BLaER1 treated with 17β-estradiol and CSF1 and Interleukin-3, amounts not matched to agents 10 nM and 100 nM (cell line): Measurements from ENCODE around the gene DAZAP2.
A peak's percentile ranks its signal among the peaks of the same experiment; 100 is the strongest.
"Not testable (repeated sequence)": the region's sequence is repeated elsewhere in the genome, so short reads cannot be mapped to it uniquely, and the experiment has no call there.

Source experiments
- H3K27ac ChIP-seq, 11 experiments: shearing (Covaris generic); formaldehyde crosslinking; 2 replicates each; pipeline ENCODE4 v1.8.1; 2022
- H3K27me3 ChIP-seq, 11 experiments: shearing (Covaris generic); formaldehyde crosslinking; 2 replicates each; pipeline ENCODE4 v1.8.1; 2022
- H3K36me3 ChIP-seq, 11 experiments: shearing (Covaris generic); formaldehyde crosslinking; 2 replicates each; pipeline ENCODE4 v1.8.1; 2022
- H3K4me1 ChIP-seq, 10 experiments: shearing (Covaris generic); formaldehyde crosslinking; 2 replicates each; pipeline ENCODE4 v1.8.1; 2022
- H3K4me2 ChIP-seq, 11 experiments: shearing (Covaris generic); formaldehyde crosslinking; 2 replicates each; pipeline ENCODE4 v1.8.1; 2022
- H3K4me3 ChIP-seq, 10 experiments: shearing (Covaris generic); formaldehyde crosslinking; 2 replicates each; pipeline ENCODE4 v1.8.1; 2022
- H3K9ac ChIP-seq, 11 experiments: shearing (Covaris generic); formaldehyde crosslinking; 2 replicates each; pipeline ENCODE4 v1.8.1; 2022
- H3K9me3 ChIP-seq, 11 experiments: shearing (Covaris generic); formaldehyde crosslinking; replicated peaks in 1 of 11; 2 replicates each; pipeline ENCODE4 v1.8.1; 2022
- H4K20me1 ChIP-seq, 11 experiments: shearing (Covaris generic); formaldehyde crosslinking; 2 replicates each; pipeline ENCODE4 v1.8.1; 2022
- Cebpa-rat ChIP-seq, 11 experiments: shearing (Covaris generic); IDR thresholded peaks; 2 replicates each; pipeline ENCODE4 v1.8.1; 2022

DAZAP2 gene

DNA sequence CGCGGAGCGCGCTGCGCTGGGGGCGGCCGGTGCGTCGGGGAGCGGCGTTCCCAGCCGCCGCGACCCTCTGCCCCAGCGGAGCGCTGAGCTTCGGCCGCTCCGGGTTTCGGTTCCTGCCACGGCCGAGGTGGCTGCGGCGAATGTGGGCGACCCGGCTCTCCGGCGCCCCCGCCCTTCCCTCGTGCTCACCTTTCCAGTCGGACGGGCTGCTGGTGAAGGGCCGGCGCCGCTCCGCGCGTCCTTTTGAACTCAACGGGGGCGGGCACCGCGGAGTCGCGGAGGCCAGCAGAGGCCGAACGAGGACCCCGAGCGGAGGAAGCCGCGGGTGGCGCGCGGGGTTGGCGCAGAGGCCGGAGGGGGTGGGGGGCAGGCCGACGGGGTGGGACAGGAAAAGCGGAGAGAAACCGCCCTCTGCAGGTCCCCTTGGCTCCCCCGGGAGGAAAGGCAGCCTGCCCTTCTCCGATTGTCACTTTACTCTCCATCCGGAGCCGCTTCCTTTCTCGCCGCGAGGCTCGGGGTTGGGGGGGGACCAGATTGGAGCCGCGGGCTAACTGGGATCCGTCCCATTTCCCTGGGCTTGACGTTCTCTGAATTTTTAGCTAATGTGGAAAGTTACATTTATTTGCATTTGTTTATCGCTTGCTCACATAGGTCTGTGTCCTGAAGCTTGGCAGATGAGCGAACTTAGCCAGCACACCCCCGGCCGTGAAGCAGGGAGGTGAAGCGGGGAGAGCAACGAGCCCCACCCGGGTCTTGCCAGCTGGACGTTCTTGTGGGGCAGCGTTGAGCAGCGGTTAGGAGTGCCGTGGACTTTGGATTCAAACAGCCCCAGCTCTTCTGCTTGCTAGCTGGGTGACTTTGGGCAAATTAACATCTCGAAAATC, 31.7 kb downstream of the DAZAP2 start, which contains the start of gene SMAGP:
Gene SMAGP, minus strand, starts transcription at position 349 of the 884 bp plus-strand sequence. CDS start 1,137 bp downstream, outside the sequence.
- peaks cover 0 to 24% (median 6%) of the 10 kb centered on the region in 11 experiments; a peak in 10 of 22 replicates for H3K27me3 ChIP-seq
- H3K4me2 ChIP-seq = peak within 1 kb of the TSS; percentile 81 to 100 (median 98)
- H4K20me1 ChIP-seq = 0 out of 22 replicates have a peak, but pooled peaks cover 0 to 5% (median 0%) of the 10 kb centered on the region in 11 experiments
- H3K27ac ChIP-seq = peak within 1 kb of the TSS in 10 of 11 experiments; percentile 58 to 81 (median 70); a peak in 18 of 22 replicates
- peak within 1 kb of the TSS; percentile 70 to 82 (median 79) for H3K9ac ChIP-seq
- peaks cover 0 to 10% (median 0%) of the 10 kb centered on the region in 11 experiments; a peak in 2 of 22 replicates for H3K36me3 ChIP-seq
- H3K9me3 ChIP-seq = no peaks in the 10 kb centered on the region
- peaks cover 13 to 34% (median 24%) of the 10 kb centered on the region in 10 experiments; a peak in 19 of 20 replicates for H3K4me1 ChIP-seq
- H3K4me3 ChIP-seq = peak within 1 kb of the TSS; percentile 65 to 81 (median 70)
- no peak for TF ChIP-seq Cebpa-rat (IDR thresholded peaks at IDR 0.05)

DNA sequence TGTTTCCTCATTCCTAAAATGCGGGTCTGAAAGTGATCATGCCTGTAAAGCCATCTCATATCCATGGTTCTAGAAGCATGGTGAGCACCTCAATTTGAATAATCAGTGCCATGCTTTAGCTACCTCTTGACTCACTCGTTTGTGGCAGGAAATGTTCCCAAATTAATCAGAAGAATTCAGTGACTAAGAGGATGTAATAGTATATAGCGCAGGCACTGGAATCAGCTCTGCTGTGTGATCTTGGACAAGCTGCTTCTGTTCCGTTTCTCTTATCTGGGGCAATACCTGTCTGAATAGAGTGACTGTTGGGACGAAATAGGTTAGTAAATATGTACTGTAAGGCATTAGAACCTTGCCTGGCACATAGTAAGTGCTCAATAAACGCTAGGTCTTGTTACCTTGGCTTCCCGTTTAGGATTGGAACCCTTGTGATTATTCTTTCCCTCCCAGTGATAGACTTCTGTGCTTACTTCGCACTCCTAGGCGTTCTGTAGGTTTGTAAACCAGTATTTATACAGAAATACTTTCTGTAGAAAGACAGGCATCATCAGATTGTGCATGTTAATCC, 32.4 kb downstream of the DAZAP2 start:
- peak overlapping the region; percentile 81 to 100 (median 98) for H3K4me2 ChIP-seq
- peaks cover 0 to 24% (median 6%) of the 10 kb centered on the region in 11 experiments; a peak in 10 of 22 replicates for H3K27me3 ChIP-seq
- peak overlapping the region; percentile 65 to 81 (median 70) for H3K4me3 ChIP-seq
- H3K27ac ChIP-seq = peak overlapping the region in 8 of 11 experiments; percentile 64 to 81 (median 73); a peak in 13 of 22 replicates
- TF ChIP-seq Cebpa-rat (IDR thresholded peaks at IDR 0.05) = no peak
- peaks cover 13 to 34% (median 24%) of the 10 kb centered on the region in 10 experiments; a peak in 19 of 20 replicates for H3K4me1 ChIP-seq
- H3K9me3 ChIP-seq = no peaks in the 10 kb centered on the region
- 0 out of 22 replicates have a peak, but pooled peaks cover 0 to 5% (median 0%) of the 10 kb centered on the region in 11 experiments for H4K20me1 ChIP-seq
- peaks cover 0 to 2% (median 0%) of the 10 kb centered on the region in 11 experiments; a peak in 1 of 22 replicates for H3K36me3 ChIP-seq
- peak overlapping the region; percentile 70 to 82 (median 79); a peak in 21 of 22 replicates for H3K9ac ChIP-seq

DNA sequence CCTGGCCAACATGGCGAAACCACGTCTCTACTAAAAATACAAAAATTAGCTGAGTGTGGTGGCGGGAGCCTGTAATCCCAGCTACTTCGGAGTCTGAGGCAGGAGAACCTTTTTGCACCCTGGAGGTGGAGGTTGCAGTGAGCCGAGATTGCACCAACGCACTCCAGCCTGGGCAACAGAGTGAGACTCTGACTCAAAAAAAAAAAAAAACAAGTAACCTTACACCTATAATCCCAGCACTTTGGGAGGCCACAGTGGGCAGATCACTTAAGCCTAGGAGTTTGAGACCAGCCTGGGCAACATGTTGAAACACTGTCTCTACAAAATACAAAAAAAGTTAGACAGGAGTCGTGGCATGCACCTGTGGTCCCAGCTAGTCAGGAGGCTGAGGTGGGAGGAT, 34.2 kb downstream of the DAZAP2 start:
- peaks cover 0 to 24% (median 6%) of the 10 kb centered on the region in 11 experiments; a peak in 10 of 22 replicates for H3K27me3 ChIP-seq

DNA sequence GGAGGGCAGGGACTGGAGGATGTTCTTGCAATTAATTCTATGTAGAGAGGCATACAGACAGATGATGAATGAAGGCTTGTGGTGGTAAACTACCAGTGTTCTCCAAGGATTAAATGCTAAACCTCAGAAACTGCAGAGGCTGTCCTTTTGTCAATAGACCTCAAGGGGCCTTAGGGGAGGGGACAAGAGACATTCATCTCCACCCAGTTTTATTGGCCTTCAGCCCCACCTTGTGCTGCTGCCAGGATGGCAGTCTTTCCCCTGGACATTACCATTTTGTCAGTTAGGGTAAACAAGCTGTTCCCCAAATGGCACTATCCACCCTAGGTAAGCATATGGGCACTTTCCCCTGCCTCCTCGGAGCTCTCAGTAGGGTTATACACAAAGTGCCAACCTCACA, 36.5 kb downstream of the DAZAP2 start:
- H3K36me3 ChIP-seq = peaks cover 0 to 11% (median 0%) of the 10 kb centered on the region in 11 experiments; a peak in 4 of 22 replicates
- no peak overlapping the region for H3K27ac ChIP-seq
- peaks cover 5 to 23% (median 12%) of the 10 kb centered on the region in 10 experiments; a peak in 18 of 20 replicates for H3K4me1 ChIP-seq
- H3K4me2 ChIP-seq = no peak overlapping the region
- no peaks in the 10 kb centered on the region for H4K20me1 ChIP-seq
- TF ChIP-seq Cebpa-rat (IDR thresholded peaks at IDR 0.05) = no peak
- no peaks in the 10 kb centered on the region for H3K9me3 ChIP-seq
- H3K4me3 ChIP-seq = no peak overlapping the region
- no peak overlapping the region for H3K9ac ChIP-seq
- H3K27me3 ChIP-seq = peaks cover 0 to 13% (median 6%) of the 10 kb centered on the region in 11 experiments; a peak in 7 of 22 replicates

More for the DNA sequence above, 34.2 kb downstream of the DAZAP2 start:
- H3K4me1 ChIP-seq = peaks cover 13 to 31% (median 24%) of the 10 kb centered on the region in 10 experiments; a peak in 19 of 20 replicates
- not testable (repeated sequence) for H3K9me3 ChIP-seq, H3K9ac ChIP-seq, H3K4me3 ChIP-seq, H3K4me2 ChIP-seq, H4K20me1 ChIP-seq, H3K27ac ChIP-seq, H3K36me3 ChIP-seq

- peaks cover 0 to 9% (median 0%) of the 10 kb centered on the region in 10 experiments; a peak in 3 of 20 replicates for H3K4me1 ChIP-seq
- H4K20me1 ChIP-seq = peaks cover 0 to 20% (median 0%) of the 10 kb centered on the region in 11 experiments; a peak in 1 of 22 replicates
- H3K4me2 ChIP-seq = no peak overlapping the region
- peaks cover 0 to 73% (median 0%) of the 10 kb centered on the region in 11 experiments; a peak in 8 of 22 replicates for H3K36me3 ChIP-seq
- no peak overlapping the region for H3K27ac ChIP-seq
- no peak overlapping the region for H3K4me3 ChIP-seq
- no peak for TF ChIP-seq Cebpa-rat (IDR thresholded peaks at IDR 0.05)
- H3K9me3 ChIP-seq = no peaks in the 10 kb centered on the region
- no peaks in the 10 kb centered on the region for H3K27me3 ChIP-seq
- H3K9ac ChIP-seq = no peak overlapping the region
Observed at GRCh38 chr12:51281202-51281924, 42.7 kb downstream of the DAZAP2 start.

GRCh38 chr12:51285843-51286242, 47.2 kb downstream of the DAZAP2 start:
- Histone ChIP-seq H3K36me3 (peaks cover 0 to 98% (median 0%) of the 10 kb centered on the region in 11 experiments; a peak in 10 of 22 replicates), H3K4me2 (no peak overlapping the region), H3K4me1 (peaks cover 0 to 4% (median 0%) of the 10 kb centered on the region in 10 experiments; a peak in 1 of 20 replicates), H3K4me3 (no peak overlapping the region), H4K20me1 (peaks cover 0 to 41% (median 0%) of the 10 kb centered on the region in 11 experiments; a peak in 4 of 22 replicates), H3K9ac (no peak overlapping the region), H3K27me3 (no peaks in the 10 kb centered on the region), H3K27ac (no peak overlapping the region), H3K9me3 (no peaks in the 10 kb centered on the region)
- no peak for TF ChIP-seq Cebpa-rat (IDR thresholded peaks at IDR 0.05)

DNA sequence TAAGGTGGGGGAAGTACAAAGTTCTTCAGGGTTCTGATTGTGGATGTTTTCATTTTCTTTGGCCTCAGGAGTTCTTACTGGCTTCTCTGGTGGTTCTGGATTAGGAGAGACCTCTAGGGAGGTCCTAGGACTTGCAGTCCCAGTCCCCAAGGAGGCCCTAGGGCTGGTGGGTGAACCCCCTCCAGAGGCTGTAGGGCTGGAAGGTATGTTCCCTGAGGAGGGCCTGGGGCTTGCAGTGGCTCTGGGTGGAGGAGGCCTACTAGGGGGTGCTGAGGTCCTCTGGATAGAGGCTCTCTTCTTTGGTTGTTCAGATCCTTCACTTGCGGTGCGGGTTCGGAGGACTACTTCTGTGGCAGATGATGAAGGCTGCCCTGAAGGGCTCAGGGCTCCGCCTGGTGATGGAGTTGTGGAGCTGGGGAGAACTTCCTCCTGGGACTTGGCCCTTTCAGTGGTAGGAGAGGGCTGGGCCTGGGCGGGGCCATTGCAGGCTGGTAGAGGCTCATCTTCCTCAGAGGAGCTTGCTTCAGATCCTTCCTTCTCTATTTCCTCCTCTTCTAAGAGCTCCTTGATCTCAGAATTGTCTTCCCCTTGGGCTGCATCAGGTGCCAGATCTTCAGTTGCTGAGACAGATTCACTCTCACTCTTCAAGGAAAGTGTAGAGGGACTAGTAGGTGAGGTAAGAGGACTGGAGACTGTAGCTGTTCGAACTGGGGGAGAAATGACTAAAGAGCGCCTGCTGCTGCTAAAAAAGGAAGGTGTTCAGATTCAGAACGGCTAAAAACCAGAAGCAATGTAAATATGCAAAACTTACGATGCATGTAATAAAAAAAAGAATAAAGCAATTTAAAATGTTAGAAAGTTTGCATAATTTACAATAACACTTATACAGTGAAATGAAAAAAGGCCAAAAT, 53.2 kb downstream of the DAZAP2 start:
- H3K9me3 ChIP-seq, H3K27me3 ChIP-seq, H3K4me3 ChIP-seq: not testable (repeated sequence)
- peak overlapping the region in 3 of 11 experiments; percentile 18 to 48 (median 41); a peak in 4 of 22 replicates for H3K9ac ChIP-seq
- H4K20me1 ChIP-seq = peaks cover 0 to 22% (median 0%) of the 10 kb centered on the region in 11 experiments; a peak in 4 of 22 replicates
- H3K36me3 ChIP-seq = peaks cover 0 to 91% (median 0%) of the 10 kb centered on the region in 11 experiments; a peak in 10 of 22 replicates
- H3K4me2 ChIP-seq = peak overlapping the region; percentile 17 to 65 (median 54); a peak in 19 of 22 replicates
- H3K27ac ChIP-seq = peak overlapping the region in 4 of 11 experiments; percentile 10 to 44 (median 25); a peak in 4 of 22 replicates
- H3K4me1 ChIP-seq = peaks cover 7 to 23% (median 15%) of the 10 kb centered on the region in 10 experiments
